ENCODE measurements around the gene GPBP1.

GRCh38 chr5:57298295-57298984, 124.6 kb downstream of the GPBP1 start:
- TF ChIP-seq EZH2 (IDR thresholded peaks at IDR 0.05; ENCODE audit: insufficient read depth, poor library complexity, severe bottlenecking) (no peak), EZH2phosphoT487 (IDR thresholded peaks at IDR 0.05; ENCODE audit: insufficient read depth, low read depth) (no peak)

Data from GM23248 (cell line).